ENCODE measurements around the gene EIF4EBP2. TPM values are rescaled to one million over a fixed set of nuclear protein-coding genes. Genes with fewer than 3 reads are reported as not detected.

The EIF4EBP2 gene
- total and polyA plus RNA-seq, 2 experiments from 2014 or later = 18.2 to 34.8 TPM

DNA sequence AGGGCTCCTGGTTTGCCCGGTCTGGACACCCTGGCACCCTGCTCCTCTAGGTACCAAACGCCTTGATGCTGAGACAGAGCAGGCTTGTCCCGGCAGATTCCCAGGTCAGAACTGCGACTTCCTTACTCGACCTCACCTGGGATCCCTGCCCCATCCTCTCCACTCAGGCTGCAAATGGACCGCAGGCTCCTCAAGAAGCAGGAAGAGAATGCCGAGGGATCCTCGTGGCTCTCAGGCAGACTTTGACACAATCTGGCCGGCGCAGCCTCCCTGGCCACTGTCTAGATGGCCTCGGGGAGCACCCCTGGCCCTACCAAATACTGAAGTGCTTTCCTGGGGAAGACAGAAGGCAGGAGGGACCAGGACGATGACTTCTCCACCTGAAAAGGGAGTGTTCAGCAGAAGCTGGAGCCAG lies 38.0 kb downstream of the EIF4EBP2 start:
- H3K9me3 ChIP-seq (ENCODE audit: low read depth) = no peaks in the 10 kb centered on the region
- no peak overlapping the region for H3K4me2 ChIP-seq (ENCODE audit: unreplicated experiment)
- no peak overlapping the region for H3K27ac ChIP-seq
- no peaks in the 10 kb centered on the region for H3K79me2 ChIP-seq (ENCODE audit: insufficient read depth)
- no peaks in the 10 kb centered on the region for H3K36me3 ChIP-seq (ENCODE audit: low read depth)
- H3K27me3 ChIP-seq (replicated peaks; ENCODE audit: insufficient read depth) = peaks cover 49% of the 10 kb centered on the region
- WGBS, 2 experiments (ENCODE audit: low coverage in 1 of 2, low lambda C conversion rate in 2 of 2, missing lambda C conversion rate in 2 of 2) = 39 to 46% methylated on average over 12 of the region's 12 CpGs
- no peak overlapping the region for H3K4me3 ChIP-seq
- H3K9me2 ChIP-seq (ENCODE audit: insufficient read depth) = no peaks in the 10 kb centered on the region
- no peak overlapping the region for H3K9ac ChIP-seq
- H4K20me1 ChIP-seq (ENCODE audit: insufficient read depth) = no peaks in the 10 kb centered on the region
- in situ Hi-C loops (cut with MboI) = no loop called here
- no peak for DNase-seq
- H3F3A ChIP-seq (ENCODE audit: insufficient read depth) = no peaks in the 10 kb centered on the region
- no peak overlapping the region for H2AFZ ChIP-seq
- TF ChIP-seq EZH2 (IDR thresholded peaks at IDR 0.05; ENCODE audit: insufficient read depth, poor library complexity, severe bottlenecking) = no peak
- no peak for TF ChIP-seq EZH2phosphoT487 (IDR thresholded peaks at IDR 0.05; ENCODE audit: insufficient read depth, low read depth)
- H3K4me1 ChIP-seq (ENCODE audit: insufficient read depth) = no peaks in the 10 kb centered on the region

DNA sequence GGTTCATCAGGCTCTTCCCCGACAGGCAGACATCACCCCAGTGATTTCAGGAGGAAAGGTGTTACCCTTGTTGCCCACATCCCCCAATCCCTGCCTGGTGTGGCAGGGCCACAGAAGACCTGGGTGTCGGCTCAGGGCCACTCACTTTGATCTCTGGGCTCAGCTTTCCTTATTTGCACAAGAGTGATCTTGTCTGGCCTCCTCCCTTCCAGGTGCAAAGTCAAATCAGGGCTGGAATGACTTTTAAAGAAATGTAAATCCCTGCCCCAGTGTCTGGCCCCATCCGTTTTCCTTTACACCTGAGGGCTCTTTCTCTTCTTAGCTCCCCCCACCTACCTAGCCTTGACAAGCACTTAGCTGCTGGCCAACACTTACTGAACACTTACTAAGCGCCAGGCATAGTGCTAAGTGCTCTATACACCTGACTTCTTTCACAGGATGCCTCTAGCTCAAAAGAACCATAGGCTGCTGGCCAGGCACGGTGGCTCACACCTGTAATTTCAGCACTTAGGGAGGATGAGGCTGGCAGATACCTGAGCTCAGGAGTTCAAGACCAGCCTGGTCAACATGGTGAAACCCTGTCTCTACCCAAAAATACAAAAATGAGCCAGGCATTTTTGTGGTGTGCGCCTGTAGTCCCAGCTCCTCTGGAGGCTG lies 38.5 kb downstream of the EIF4EBP2 start:
- no peaks in the 10 kb centered on the region for H3K4me1 ChIP-seq (ENCODE audit: insufficient read depth)
- H3F3A ChIP-seq (ENCODE audit: insufficient read depth) = no peaks in the 10 kb centered on the region
- in situ Hi-C loops (cut with MboI) = no loop called here
- no peak overlapping the region for H3K9ac ChIP-seq
- no peaks in the 10 kb centered on the region for H3K9me2 ChIP-seq (ENCODE audit: insufficient read depth)
- no peaks in the 10 kb centered on the region for H3K9me3 ChIP-seq (ENCODE audit: low read depth)
- H3K4me2 ChIP-seq (ENCODE audit: unreplicated experiment) = no peak overlapping the region
- no peaks in the 10 kb centered on the region for H3K36me3 ChIP-seq (ENCODE audit: low read depth)
- peaks cover 49% of the 10 kb centered on the region for H3K27me3 ChIP-seq (replicated peaks; ENCODE audit: insufficient read depth)
- WGBS, 2 experiments (ENCODE audit: low coverage in 1 of 2, low lambda C conversion rate in 2 of 2, missing lambda C conversion rate in 2 of 2) = 73 to 79% methylated on average over 6 of the region's 6 CpGs
- no peaks in the 10 kb centered on the region for H4K20me1 ChIP-seq (ENCODE audit: insufficient read depth)
- H3K79me2 ChIP-seq (ENCODE audit: insufficient read depth) = no peaks in the 10 kb centered on the region
- H3K4me3 ChIP-seq = no peak overlapping the region
- no peak overlapping the region for H2AFZ ChIP-seq
- no peak overlapping the region for H3K27ac ChIP-seq
- TF ChIP-seq EZH2phosphoT487 (IDR thresholded peaks at IDR 0.05; ENCODE audit: insufficient read depth, low read depth) (no peak), EZH2 (IDR thresholded peaks at IDR 0.05; ENCODE audit: insufficient read depth, poor library complexity, severe bottlenecking) (no peak)
- no peak for DNase-seq

DNA sequence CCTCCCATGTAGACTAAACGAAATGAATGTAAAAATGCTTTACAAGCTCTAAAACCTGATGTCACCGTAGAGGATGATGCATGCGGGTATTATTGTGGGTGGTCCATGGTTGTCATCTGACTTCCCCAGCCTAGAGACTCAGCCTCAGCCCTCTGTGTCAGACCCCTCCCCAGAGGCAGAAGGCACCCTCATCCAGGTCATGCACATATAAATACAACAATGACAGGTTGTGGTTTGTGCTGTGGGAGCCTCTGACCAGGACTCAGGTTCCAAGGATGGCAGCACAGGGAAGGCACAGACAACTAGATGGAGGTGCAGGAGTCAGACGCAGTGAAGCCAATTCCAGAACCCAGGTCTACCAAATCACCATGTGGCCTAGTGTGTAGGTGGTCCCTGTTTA lies 40.8 kb downstream of the EIF4EBP2 start:
- TF ChIP-seq EZH2 (IDR thresholded peaks at IDR 0.05; ENCODE audit: insufficient read depth, poor library complexity, severe bottlenecking) (no peak), EZH2phosphoT487 (IDR thresholded peaks at IDR 0.05; ENCODE audit: insufficient read depth, low read depth) (no peak)
- H3K4me1 ChIP-seq (ENCODE audit: insufficient read depth) = no peaks in the 10 kb centered on the region
- DNase-seq = no peak
- in situ Hi-C loops (cut with MboI) = no loop called here
- no peaks in the 10 kb centered on the region for H4K20me1 ChIP-seq (ENCODE audit: insufficient read depth)
- no peaks in the 10 kb centered on the region for H3K79me2 ChIP-seq (ENCODE audit: insufficient read depth)
- 86 to 91% methylated on average over 4 of the region's 4 CpGs for WGBS, 2 experiments (ENCODE audit: low coverage in 1 of 2, low lambda C conversion rate in 2 of 2, missing lambda C conversion rate in 2 of 2)
- peaks cover 36% of the 10 kb centered on the region for H3K27me3 ChIP-seq (replicated peaks; ENCODE audit: insufficient read depth)
- no peak overlapping the region for H3K4me2 ChIP-seq (ENCODE audit: unreplicated experiment)
- H3F3A ChIP-seq (ENCODE audit: insufficient read depth) = no peaks in the 10 kb centered on the region
- no peaks in the 10 kb centered on the region for H3K36me3 ChIP-seq (ENCODE audit: low read depth)
- no peaks in the 10 kb centered on the region for H3K9me2 ChIP-seq (ENCODE audit: insufficient read depth)
- H2AFZ ChIP-seq = no peak overlapping the region
- H3K4me3 ChIP-seq = no peak overlapping the region
- H3K9me3 ChIP-seq (ENCODE audit: low read depth) = no peaks in the 10 kb centered on the region
- H3K27ac ChIP-seq = no peak overlapping the region
- H3K9ac ChIP-seq = no peak overlapping the region

DNA sequence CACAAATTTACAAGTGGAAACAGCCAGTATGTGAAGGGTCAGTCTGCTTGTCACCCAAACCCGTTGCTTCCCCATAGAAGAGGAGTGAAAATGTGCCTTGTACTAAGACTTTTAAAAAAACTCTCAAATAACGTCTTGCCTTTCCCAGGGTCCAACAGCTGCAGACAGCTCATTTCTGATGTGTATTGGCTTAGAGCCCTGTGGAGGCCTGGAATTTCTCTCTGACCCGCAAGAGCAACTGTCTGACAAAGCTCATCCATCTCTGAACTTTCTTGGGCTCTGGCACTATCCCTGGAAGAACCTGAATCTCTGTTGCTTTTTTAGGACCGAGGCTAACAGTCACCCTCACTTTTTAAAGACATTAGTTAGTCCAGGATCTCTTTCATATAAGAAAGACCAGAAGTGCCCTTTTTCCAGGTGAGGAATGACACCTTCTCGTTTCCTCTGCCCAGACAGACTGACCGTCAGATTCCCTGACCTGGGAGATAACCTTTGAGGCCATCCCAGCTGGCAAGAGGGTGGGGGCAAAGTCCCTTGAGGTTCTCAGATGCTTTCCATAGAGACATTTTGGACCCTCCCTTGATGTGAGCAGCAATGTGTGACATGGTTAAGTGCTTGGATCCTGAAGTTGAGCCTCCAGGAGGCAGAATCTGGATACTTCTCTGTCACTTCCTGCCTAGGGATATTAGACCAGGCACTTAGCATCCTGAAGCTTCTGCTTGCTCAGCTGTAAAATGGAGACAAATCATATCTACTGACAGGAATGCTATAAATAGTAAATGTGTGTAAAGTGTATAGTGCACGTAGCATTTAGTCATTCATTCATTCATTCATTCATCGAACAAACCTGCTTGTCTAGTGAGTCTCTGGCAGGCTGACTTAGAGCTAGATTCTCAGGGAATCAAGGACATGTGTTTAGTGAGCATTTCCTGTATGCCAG lies 42.0 kb downstream of the EIF4EBP2 start:
- Histone ChIP-seq H3K4me3 (no peak overlapping the region), H4K20me1 (ENCODE audit: insufficient read depth) (no peaks in the 10 kb centered on the region), H3K4me2 (ENCODE audit: unreplicated experiment) (no peak overlapping the region), H3K9me2 (ENCODE audit: insufficient read depth) (no peaks in the 10 kb centered on the region), H3F3A (ENCODE audit: insufficient read depth) (no peaks in the 10 kb centered on the region), H3K9ac (no peak overlapping the region), H3K9me3 (ENCODE audit: low read depth) (no peaks in the 10 kb centered on the region), H3K27ac (no peak overlapping the region), H3K36me3 (ENCODE audit: low read depth) (no peaks in the 10 kb centered on the region), H3K4me1 (ENCODE audit: insufficient read depth) (no peaks in the 10 kb centered on the region), H2AFZ (no peak overlapping the region), H3K79me2 (ENCODE audit: insufficient read depth) (no peaks in the 10 kb centered on the region), H3K27me3 (replicated peaks; ENCODE audit: insufficient read depth) (peaks cover 25% of the 10 kb centered on the region)
- peak; percentile 36 for DNase-seq
- in situ Hi-C loops (cut with MboI) = no loop called here
- 57 to 61% methylated on average over 8 of the region's 8 CpGs for WGBS, 2 experiments (ENCODE audit: low coverage in 1 of 2, low lambda C conversion rate in 2 of 2, missing lambda C conversion rate in 2 of 2)
- TF ChIP-seq EZH2 (IDR thresholded peaks at IDR 0.05; ENCODE audit: insufficient read depth, poor library complexity, severe bottlenecking) = no peak
- TF ChIP-seq EZH2phosphoT487 (IDR thresholded peaks at IDR 0.05; ENCODE audit: insufficient read depth, low read depth) = no peak

All from GM23248 (cell line).